Calu3 (cell line): ENCODE data around the gene SPATA31C1. TPM values are rescaled to one million over a fixed set of nuclear protein-coding genes. Genes with fewer than 3 reads are reported as not detected.
"Not testable (repeated sequence)": the region's sequence is repeated elsewhere in the genome, so short reads cannot be mapped to it uniquely, and the experiment has no call there.

ENCODE experiments used
- BruUV-seq: library from RNA; stranded (reverse); fragments of 400-500 nt; replicated peaks from 2 replicates; lab custom pipeline; 2021; lab: Mats Ljungman, UMichigan
- CTCF ChIA-PET: fragments of 300-600 bp; sonication (Branson Sonifier 250); formaldehyde crosslinking; loops from one replicate; lab custom pipeline; 2022; ENCODE audit warnings: antibody characterized with exemption; lab: Charles Lee
- DNase-seq: peaks from one replicate; pipeline ENCODE4 v3.0.0; 2022
- H3K27ac Mint-ChIP-seq: one replicate; pipeline ENCODE4 v1.8.0; 2022; ENCODE audit warnings: mixed read lengths; ENCODE audit not compliant: unreplicated experiment
- H3K27me3 Mint-ChIP-seq: one replicate; pipeline ENCODE4 v1.8.0; 2022; ENCODE audit warnings: mixed read lengths; ENCODE audit not compliant: unreplicated experiment
- H3K36me3 Mint-ChIP-seq: one replicate; pipeline ENCODE4 v1.8.0; 2022; ENCODE audit warnings: mild to moderate bottlenecking, moderate library complexity, mixed read lengths; ENCODE audit not compliant: insufficient read depth, unreplicated experiment
- H3K4me1 Mint-ChIP-seq: one replicate; pipeline ENCODE4 v1.8.0; 2022; ENCODE audit warnings: mild to moderate bottlenecking, low read depth, mixed read lengths; ENCODE audit not compliant: unreplicated experiment
- H3K4me3 Mint-ChIP-seq: one replicate; pipeline ENCODE4 v1.8.0; 2022; ENCODE audit warnings: mild to moderate bottlenecking, low read depth, moderate library complexity, mixed read lengths; ENCODE audit not compliant: unreplicated experiment
- H3K9me3 Mint-ChIP-seq: one replicate; pipeline ENCODE4 v1.8.0; 2022; ENCODE audit warnings: low read depth, mixed read lengths; ENCODE audit not compliant: unreplicated experiment
- intact Hi-C: fragments of 100-400 bp; cut with micrococcal nuclease; formaldehyde crosslinking; loops from one replicate; pipeline ENCODE4 v1.10.0; 2022; ENCODE audit not compliant: unreplicated experiment
- total RNA-seq: library from RNA; stranded (reverse); gene quantifications from 2 replicates; pipeline ENCODE4 v1.2.3, GENCODE V29; 2022
- TF ChIP-seq, protein P1 (sequence below): fragments of 200-600 bp; IDR thresholded peaks from one replicate; pipeline ENCODE4 v1.8.0; 2022; ENCODE audit warnings: antibody characterized with exemption; ENCODE audit not compliant: unreplicated experiment

Gene SPATA31C1
- total RNA-seq, 1 experiment from 2014 or later: not detected

DNA sequence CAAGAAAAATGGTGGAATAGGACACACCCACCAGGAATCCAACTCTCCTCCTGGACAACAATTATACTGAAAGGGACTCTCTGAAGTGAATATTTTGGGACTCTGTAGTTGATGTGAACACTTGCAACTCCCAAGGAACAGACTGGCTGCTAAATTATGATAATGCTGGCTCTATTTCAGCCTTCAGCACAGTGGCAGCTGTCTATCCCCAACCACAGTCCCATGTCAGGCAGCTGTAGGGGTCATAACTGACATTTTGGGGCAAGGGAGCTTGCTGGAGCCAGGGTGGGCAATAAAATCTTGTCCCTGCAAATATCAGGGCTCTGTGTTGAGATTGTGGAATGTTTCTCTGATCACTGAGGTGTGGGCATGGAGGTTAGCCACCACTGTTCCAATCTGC lies 20.9 kb upstream of the SPATA31C1 start:
- CTCF ChIA-PET: no interaction called here
- H3K36me3 Mint-ChIP-seq: no peaks in the 10 kb centered on the region
- H3K27ac Mint-ChIP-seq: no peak overlapping the region
- H3K4me1 Mint-ChIP-seq: no peaks in the 10 kb centered on the region
- H3K4me3 Mint-ChIP-seq: no peak overlapping the region
- no peaks in the 10 kb centered on the region for H3K27me3 Mint-ChIP-seq
- H3K9me3 Mint-ChIP-seq: peaks cover 2% of the 10 kb centered on the region
- DNase-seq: no peak
- intact Hi-C loops: no loop called here
- TF ChIP-seq, protein P1, sequence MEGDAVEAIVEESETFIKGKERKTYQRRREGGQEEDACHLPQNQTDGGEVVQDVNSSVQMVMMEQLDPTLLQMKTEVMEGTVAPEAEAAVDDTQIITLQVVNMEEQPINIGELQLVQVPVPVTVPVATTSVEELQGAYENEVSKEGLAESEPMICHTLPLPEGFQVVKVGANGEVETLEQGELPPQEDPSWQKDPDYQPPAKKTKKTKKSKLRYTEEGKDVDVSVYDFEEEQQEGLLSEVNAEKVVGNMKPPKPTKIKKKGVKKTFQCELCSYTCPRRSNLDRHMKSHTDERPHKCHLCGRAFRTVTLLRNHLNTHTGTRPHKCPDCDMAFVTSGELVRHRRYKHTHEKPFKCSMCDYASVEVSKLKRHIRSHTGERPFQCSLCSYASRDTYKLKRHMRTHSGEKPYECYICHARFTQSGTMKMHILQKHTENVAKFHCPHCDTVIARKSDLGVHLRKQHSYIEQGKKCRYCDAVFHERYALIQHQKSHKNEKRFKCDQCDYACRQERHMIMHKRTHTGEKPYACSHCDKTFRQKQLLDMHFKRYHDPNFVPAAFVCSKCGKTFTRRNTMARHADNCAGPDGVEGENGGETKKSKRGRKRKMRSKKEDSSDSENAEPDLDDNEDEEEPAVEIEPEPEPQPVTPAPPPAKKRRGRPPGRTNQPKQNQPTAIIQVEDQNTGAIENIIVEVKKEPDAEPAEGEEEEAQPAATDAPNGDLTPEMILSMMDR: no peak
- BruUV-seq: no TSS peak

DNA sequence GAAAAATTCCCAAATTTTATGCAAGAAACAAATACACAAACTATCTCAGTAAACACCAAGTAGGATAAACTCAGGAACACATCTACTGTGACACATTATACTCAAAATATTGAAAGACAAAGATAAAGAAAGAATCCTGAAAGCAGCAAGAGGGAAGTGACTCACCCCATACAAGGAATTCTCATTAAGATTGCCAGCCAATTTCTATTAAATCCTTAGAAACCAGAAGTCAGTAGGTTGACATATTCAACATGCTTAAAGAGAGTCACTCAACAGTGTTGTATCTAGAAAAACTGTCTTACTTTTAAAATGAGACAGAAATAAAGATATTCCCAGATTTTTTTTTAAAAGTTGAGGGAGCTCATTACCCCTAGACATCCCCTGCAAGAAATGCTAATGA lies 19.6 kb upstream of the SPATA31C1 start:
- Mint-ChIP-seq H3K36me3 (no peaks in the 10 kb centered on the region), H3K27me3 (no peaks in the 10 kb centered on the region), H3K4me3 (no peak overlapping the region), H3K9me3 (peaks cover 3% of the 10 kb centered on the region), H3K4me1 (no peaks in the 10 kb centered on the region), H3K27ac (no peak overlapping the region)
- intact Hi-C loops: no loop called here
- DNase-seq: no peak
- BruUV-seq: no TSS peak
- CTCF ChIA-PET: no interaction called here
- TF ChIP-seq, protein P1: no peak

DNA sequence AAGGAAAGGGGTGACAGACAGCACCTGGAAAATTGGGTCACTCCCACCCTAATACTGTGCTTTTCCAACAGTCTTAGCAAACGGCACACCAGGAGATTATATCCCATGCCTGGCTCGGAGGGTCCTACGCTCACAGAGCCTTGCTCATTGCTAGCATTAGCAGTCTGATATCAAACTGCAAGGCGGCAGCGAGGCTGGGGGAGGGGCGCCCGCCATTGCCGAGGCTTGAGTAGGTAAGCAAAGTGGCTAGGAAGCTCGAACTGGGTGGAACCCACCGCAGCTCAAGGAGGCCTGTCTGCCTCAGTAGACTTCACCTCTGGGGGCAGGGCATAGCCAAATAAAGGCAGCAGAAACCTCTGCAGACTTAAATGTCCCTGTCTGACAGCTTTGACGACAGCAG lies 15.4 kb upstream of the SPATA31C1 start:
- H3K27ac Mint-ChIP-seq, H3K4me3 Mint-ChIP-seq, H3K9me3 Mint-ChIP-seq, BruUV-seq, intact Hi-C loops, DNase-seq, H3K36me3 Mint-ChIP-seq, H3K27me3 Mint-ChIP-seq, CTCF ChIA-PET, H3K4me1 Mint-ChIP-seq: not testable (repeated sequence)

DNA sequence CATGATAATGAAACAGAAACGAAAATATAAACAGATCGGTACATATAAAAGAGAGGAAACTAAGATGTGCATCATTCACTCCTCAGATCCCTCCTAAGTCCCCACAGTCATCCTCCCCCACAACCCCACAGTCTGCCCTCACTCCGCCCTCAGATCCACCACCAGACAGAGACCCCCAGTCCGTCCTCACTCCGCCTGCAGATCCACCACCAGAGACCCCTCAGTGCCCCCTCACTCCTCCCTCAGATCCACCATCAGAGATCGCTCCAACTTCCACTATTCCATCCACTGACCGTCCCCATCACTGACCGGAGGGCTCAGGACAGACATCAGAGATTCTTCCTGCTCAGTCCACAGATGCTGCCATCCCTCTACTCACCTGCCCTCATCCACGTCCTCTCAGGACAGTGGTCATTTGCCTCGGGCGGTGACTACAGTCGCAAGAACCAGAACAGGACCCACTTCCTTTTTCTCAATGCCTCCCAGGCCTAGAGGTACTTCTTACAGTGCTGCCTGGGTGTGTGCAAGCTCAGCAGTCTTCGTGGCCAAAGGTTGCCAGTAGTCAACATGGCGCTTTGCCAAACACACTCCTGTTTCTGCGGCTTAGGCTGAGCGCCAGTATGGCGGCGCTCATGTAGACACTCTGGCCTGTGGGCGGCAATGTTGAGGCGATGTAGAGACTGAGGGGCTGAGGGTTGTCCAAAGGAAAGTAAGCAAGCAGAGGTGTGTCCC lies 8.3 kb upstream of the SPATA31C1 start:
- Mint-ChIP-seq H3K27me3 (no peaks in the 10 kb centered on the region), H3K9me3 (peaks cover 3% of the 10 kb centered on the region), H3K4me3 (peak overlapping the region; percentile 57), H3K27ac (peak overlapping the region; percentile 55), H3K36me3 (peaks cover 6% of the 10 kb centered on the region), H3K4me1 (peaks cover 14% of the 10 kb centered on the region)
- no TSS peak for BruUV-seq
- CTCF ChIA-PET: no interaction called here
- peak; percentile 81 for DNase-seq
- intact Hi-C loops: no loop called here
- TF ChIP-seq, protein P1: no peak

DNA sequence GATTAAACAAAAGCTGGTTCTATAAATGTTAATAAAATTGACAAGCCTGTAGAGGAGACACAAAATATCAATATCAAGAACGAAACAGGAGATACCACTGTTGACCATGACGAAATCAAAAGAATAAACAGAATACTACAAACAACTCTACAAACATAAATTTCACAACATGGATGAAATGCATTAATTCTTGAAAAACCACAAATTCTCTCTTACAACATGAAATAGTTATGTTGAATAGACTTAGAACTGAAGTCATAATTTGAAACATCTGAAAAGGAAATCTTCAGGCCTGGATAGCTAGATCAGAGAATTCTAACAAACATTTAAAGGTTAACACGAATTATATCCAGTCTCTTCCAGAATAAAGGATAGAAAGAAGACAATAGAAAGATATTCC lies 6.9 kb upstream of the SPATA31C1 start:
- DNase-seq: no peak
- no TSS peak for BruUV-seq
- H3K27ac Mint-ChIP-seq: no peak overlapping the region
- peaks cover 14% of the 10 kb centered on the region for H3K4me1 Mint-ChIP-seq
- TF ChIP-seq, protein P1: no peak
- no peak overlapping the region for H3K4me3 Mint-ChIP-seq
- intact Hi-C loops: no loop called here
- peaks cover 6% of the 10 kb centered on the region for H3K36me3 Mint-ChIP-seq
- no peaks in the 10 kb centered on the region for H3K9me3 Mint-ChIP-seq
- CTCF ChIA-PET: no interaction called here
- H3K27me3 Mint-ChIP-seq: no peaks in the 10 kb centered on the region

DNA sequence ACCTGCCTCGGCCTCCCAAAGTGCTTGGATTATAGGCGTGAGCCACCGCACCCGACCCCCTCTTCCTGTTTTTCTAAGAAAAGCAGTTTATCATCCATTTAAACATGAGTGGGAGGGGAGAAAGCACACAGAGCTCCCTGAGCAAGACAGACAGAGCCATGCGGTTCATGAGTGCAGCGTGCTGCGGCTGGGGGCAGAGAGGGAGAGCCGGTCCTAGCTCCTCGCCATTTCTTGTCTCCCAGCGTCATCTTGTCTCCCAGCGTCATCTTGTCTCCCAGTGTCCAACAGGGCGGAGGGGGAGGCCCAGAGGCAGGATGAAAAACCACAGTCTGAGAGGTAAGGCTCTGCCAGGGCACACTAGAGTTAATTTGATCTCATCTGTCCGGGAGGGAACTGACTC lies 1.3 kb downstream of the SPATA31C1 start:
- DNase-seq, H3K4me3 Mint-ChIP-seq, H3K27me3 Mint-ChIP-seq, H3K36me3 Mint-ChIP-seq, H3K27ac Mint-ChIP-seq, H3K9me3 Mint-ChIP-seq, BruUV-seq, H3K4me1 Mint-ChIP-seq, CTCF ChIA-PET, intact Hi-C loops: not testable (repeated sequence)

DNA sequence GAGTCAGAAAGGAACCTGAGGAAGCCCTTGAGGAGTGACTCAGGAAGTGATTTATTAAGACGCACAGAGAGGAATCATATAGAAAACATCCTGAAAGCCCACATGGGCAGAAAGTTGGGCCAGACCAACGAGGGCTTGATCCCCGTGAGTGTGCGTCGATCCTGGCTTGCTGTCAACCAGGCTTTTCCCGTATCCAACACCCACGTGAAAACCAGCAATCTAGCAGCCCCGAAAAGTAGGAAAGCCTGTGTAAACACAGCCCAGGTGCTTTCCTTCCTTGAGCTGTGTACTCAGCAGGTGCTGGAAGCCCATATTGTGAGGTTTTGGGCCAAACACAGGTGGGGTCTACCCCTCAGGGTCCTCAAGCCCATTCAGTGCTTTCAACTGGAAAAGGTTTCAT lies 3.8 kb downstream of the SPATA31C1 start:
- not testable (repeated sequence) for H3K4me3 Mint-ChIP-seq, H3K27me3 Mint-ChIP-seq

More for the DNA sequence above, 3.8 kb downstream of the SPATA31C1 start:
- H3K27ac Mint-ChIP-seq, H3K9me3 Mint-ChIP-seq, CTCF ChIA-PET, H3K36me3 Mint-ChIP-seq, H3K4me1 Mint-ChIP-seq, intact Hi-C loops, DNase-seq, BruUV-seq: not testable (repeated sequence)
